Measurements from ENCODE around the gene PEF1.

PEF1 gene

DNA sequence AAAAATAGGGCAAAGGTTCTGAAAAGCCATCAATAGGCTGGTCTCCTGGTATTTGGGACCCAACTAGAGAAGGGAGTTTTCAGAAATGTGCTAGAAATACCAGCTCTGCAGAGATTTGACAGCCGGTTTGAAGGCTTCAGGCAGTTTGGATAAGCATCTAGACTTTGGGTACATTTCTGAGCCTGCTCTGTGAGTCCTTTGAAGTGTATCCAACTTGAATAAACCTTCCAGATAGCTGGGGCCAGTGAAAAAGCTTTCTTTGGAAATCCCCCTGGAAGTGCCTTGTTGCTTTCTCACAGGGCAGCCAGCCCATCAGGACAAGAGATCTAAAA is 6.4 kb upstream of the PEF1 start:
- TF ChIP-seq, protein P1, sequence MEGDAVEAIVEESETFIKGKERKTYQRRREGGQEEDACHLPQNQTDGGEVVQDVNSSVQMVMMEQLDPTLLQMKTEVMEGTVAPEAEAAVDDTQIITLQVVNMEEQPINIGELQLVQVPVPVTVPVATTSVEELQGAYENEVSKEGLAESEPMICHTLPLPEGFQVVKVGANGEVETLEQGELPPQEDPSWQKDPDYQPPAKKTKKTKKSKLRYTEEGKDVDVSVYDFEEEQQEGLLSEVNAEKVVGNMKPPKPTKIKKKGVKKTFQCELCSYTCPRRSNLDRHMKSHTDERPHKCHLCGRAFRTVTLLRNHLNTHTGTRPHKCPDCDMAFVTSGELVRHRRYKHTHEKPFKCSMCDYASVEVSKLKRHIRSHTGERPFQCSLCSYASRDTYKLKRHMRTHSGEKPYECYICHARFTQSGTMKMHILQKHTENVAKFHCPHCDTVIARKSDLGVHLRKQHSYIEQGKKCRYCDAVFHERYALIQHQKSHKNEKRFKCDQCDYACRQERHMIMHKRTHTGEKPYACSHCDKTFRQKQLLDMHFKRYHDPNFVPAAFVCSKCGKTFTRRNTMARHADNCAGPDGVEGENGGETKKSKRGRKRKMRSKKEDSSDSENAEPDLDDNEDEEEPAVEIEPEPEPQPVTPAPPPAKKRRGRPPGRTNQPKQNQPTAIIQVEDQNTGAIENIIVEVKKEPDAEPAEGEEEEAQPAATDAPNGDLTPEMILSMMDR (IDR thresholded peaks at IDR 0.05; ENCODE audit: borderline replicate concordance, insufficient read depth, low read depth, low read length): no peak
- H3K4me3 ChIP-seq (ENCODE audit: low read depth, low read length): no peak overlapping the region

DNA sequence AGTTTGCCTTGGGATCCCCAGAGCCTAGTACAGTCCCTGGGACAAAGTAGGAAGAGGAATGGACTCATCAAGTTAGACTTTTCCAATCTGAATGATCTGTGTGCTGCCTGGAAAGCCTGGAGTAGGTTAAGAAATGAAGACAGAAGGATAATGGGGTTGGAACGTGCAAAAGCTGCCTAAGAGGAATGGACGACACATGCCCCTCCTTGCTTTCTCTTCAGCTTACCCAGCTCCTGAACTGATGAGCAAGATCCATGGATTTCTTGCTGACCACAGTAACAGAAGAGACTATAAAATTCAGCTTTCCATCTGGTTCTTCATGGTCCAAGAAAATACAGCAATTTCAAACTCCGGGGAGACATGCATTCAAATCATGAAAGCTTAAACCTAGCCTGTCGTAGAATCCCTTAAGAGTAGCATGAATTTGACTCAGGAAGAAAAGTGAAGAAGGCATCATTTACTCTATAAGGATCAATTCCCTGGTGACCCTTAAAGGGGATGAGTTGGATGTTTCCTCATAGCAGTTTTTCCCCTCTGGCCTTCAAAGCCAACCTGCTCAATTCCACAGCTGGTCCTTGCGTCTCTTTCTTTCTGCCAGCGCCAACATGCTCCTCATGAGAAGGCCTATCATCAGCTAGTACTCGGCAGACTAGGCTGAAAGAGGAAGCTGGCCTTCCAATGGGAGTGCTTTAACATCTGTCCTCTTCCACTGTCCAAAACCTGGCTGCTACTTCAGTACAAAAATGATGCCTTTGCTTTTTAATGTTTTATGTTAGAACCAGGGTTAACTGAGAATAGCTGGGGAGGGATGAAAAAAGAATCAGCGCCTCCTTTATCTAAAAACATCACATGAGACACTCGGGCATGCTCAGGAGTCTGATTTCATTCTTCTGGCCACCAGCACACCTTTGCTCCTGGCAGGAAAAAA is 5.7 kb upstream of the PEF1 start:
- no peak overlapping the region for H3K4me3 ChIP-seq (ENCODE audit: low read depth, low read length)
- TF ChIP-seq, protein P1 (IDR thresholded peaks at IDR 0.05; ENCODE audit: borderline replicate concordance, insufficient read depth, low read depth, low read length): no peak

DNA sequence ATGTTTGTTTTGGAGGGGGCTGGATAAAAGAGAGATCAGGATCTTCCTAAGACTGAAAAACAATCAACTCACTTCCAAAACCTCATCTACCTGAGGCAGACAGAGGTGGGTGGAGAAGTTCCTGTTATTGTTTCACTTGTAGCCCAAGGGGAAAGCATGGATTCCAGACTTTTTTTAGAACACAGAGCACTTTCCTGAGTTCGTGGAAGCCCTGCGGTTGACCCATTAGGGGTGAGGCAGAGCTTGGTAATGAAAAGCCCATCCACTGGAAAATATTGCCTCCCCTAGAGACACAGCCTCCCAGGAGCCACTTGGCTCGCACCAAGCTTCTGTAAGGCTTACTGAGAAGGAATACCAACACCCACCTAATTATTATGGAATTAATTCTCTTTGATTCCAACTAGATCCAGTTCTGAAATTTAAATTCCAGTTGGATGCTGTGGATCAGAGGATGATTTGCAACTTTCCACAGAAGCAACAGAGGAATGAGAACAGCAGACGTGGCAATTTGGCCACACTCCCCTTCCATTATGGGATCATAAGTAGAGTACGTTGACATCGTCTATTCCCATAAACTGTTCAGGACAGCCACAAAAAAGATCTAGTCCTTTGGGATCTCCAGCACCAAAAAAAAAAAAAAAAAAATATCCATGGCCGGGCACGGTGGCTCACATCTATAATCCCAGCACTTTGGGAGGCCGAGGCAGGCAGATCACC is 4.1 kb upstream of the PEF1 start:
- no peak overlapping the region for H3K4me3 ChIP-seq (ENCODE audit: low read depth, low read length)
- TF ChIP-seq, protein P1 (IDR thresholded peaks at IDR 0.05; ENCODE audit: borderline replicate concordance, insufficient read depth, low read depth, low read length): no peak

DNA sequence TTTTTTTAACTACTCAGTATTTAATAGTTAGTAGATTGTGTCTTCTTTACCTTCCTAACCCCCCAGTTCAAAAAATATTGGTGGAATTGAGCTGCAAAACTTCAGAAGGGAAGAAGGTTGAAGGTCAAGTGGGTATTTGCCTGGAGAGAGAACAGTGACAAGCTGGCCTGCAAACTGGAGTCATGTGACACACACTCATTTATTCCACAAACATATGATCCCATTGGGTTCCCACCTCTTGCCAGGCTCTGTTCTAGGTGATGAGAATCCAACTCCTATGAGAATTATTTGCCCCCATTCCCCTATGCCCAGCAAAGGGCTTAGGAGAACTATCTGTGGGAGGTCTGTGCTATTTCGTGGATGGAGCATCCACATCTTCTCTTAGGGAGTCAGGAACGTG is 3.5 kb upstream of the PEF1 start:
- TF ChIP-seq, protein P1 (IDR thresholded peaks at IDR 0.05; ENCODE audit: borderline replicate concordance, insufficient read depth, low read depth, low read length): no peak
- H3K4me3 ChIP-seq (ENCODE audit: low read depth, low read length): no peak overlapping the region

DNA sequence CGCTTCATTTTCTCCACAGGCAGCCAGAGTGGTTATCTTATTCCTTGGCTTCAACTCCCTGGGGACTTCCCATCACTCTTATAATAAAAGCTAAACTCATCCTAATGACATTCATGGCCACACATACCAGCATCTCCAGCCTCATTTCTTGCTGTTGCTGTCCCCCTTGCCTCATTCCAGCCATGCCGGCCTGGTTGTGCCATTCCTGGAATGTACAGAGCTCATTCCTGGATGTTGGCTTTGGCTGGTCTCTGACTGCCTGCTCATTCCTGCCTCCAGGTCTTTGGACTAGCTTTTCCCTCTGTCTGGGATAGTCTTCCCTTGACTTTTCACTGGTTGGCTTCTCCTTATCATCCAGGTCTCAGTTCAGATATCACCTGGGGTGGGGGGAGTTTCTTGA is 2.4 kb upstream of the PEF1 start:
- TF ChIP-seq, protein P1 (IDR thresholded peaks at IDR 0.05; ENCODE audit: borderline replicate concordance, insufficient read depth, low read depth, low read length): no peak
- no peak overlapping the region for H3K4me3 ChIP-seq (ENCODE audit: low read depth, low read length)

DNA sequence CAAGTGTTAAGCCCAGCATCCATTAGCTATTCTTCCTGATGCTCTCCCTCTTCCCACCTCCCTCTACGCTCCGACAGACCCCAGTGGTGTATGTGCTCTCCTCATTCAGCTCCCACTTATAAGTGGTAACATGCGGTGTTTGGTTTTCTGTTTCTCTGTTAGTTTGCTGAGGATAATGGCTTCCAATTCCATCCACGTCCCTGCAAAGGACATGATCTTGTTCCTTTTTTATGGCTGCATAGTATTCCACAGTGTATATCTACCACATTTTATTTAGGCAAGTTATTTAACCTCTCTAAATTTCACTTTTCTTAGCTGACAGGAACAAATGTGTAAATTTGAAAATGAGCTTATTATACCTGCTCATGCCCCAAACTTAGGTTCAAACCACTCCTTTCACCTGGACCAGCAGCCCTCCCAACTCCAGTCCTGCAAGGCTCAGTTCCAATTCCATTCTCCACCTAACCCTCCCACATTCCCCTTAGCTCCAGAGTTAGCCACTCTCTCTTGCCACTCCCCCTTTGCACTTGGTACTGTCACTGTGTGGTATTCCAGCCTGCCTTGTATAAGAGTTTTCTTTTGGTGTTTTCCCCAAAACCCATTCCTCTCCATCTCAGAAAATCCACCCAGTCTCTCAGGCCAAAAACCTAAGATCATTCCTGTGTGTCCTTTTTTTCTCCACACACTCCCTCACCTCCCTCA is 1.7 kb upstream of the PEF1 start:
- TF ChIP-seq, protein P1 (IDR thresholded peaks at IDR 0.05; ENCODE audit: borderline replicate concordance, insufficient read depth, low read depth, low read length): no peak
- no peak overlapping the region for H3K4me3 ChIP-seq (ENCODE audit: low read depth, low read length)

Measured in GM12875 (cell line).